Embryonic facial prominence (tissue), 1 donor: ENCODE results near the gene SLC35E3.

Experiments
- DNase-seq: peaks from one replicate; pipeline ENCODE4 v3.0.0-alpha.2; 2016; ENCODE audit errors: extremely low spot score

SLC35E3 gene

GRCh38 chr12:68771223-68771925 is 25.4 kb downstream of the SLC35E3 start:
- no peak for DNase-seq

GRCh38 chr12:68772714-68773113 is 26.7 kb downstream of the SLC35E3 start:
- no peak for DNase-seq

- DNase-seq = no peak
Observed at GRCh38 chr12:68773582-68773981, 27.6 kb downstream of the SLC35E3 start.

DNA sequence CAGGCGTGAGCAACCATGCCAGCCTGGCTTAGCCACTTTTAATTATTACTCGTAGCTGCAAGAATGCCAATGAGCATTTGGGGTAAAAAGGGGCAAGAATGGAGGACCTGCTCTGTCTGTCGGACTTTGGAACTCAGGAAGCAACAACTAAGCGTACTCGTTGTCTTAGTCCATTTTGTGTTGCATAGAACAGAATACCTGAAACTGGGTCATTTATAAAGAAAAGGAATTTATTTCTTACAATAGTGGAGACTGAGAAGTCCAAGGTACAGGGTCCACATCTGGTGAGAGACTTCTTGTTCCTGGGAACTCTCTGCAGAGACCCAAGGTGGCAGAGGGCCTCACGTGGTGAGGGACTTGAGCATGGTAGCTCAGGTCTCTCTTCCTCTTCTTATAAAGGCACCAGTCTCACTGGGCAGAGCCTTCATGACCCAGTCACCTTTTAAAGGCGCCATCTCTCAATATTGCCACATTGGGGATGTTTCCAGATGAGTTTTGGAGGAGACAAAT is 29.2 kb downstream of the SLC35E3 start:
- DNase-seq = no peak

DNA sequence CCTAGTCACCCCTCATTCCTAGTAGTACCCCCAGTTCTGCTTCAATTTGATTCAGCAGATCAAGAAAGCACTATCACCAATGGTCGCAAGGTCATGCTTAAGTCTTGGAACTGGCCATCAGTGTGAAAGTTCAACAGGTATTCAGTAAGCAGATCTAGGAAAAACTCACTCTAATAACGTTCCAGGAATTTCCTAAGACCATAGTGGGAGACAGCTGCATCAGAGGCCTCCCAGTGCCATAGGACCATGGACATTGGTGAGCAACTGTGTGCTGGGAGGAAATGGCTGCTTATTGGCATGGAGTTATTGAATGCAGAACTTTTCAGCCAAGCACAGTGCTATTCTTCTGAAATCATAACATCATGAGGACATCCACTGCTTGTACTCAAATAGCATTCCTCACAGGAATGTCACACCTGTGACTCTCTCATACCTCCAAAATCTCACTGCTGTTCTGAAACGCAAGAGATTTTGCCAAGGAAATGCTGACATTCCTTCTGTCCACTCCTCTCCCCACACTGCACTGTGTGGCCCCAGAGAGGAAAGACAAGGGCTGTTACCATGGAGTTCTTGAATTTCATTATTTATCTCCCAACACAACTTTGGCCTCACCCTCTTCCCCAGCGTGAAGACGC is 31.1 kb downstream of the SLC35E3 start:
- no peak for DNase-seq

- no peak for DNase-seq
Observed at GRCh38 chr12:68779280-68779679, 33.3 kb downstream of the SLC35E3 start.

- no peak for DNase-seq
Observed at GRCh38 chr12:68780731-68781130, 34.8 kb downstream of the SLC35E3 start.

GRCh38 chr12:68781728-68782127 is 35.8 kb downstream of the SLC35E3 start:
- no peak for DNase-seq

GRCh38 chr12:68784015-68784414 is 38.0 kb downstream of the SLC35E3 start:
- no peak for DNase-seq

- DNase-seq = no peak
Observed at GRCh38 chr12:68785358-68785757, 39.4 kb downstream of the SLC35E3 start.

- DNase-seq = no peak
Observed at GRCh38 chr12:68785823-68786222, 39.8 kb downstream of the SLC35E3 start.

- no peak for DNase-seq
Observed at GRCh38 chr12:68786929-68787328, 41.0 kb downstream of the SLC35E3 start.

DNA sequence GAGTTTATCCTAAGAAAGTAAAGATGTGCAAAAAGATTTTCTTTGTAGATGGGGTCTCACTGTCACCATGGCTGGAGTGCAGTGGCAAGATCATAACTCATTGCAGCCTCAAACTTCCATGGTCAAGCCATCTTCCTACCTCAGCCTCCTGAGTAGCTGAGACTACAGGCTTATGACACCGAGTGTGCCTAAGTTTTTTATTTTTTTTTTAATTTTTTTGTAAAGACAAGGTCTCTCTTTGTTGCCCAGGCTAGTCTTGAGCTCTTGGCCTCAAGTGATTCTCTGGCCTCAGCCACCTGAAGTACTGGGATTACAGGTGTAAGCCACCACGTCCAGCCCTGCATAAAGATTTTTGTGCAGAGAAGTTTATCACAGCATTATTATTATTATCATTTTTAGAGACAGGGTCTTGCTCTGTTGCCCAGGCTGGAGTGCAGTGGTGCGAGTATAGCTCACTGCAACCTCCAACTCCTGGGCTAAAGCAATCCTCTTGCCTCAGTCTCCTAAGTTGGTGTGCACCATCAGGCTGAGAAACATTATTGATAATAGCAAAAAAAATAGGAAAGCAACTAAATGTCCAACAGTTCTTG is 42.7 kb downstream of the SLC35E3 start:
- no peak for DNase-seq

GRCh38 chr12:68789144-68789878 is 43.3 kb downstream of the SLC35E3 start:
- DNase-seq = no peak

DNA sequence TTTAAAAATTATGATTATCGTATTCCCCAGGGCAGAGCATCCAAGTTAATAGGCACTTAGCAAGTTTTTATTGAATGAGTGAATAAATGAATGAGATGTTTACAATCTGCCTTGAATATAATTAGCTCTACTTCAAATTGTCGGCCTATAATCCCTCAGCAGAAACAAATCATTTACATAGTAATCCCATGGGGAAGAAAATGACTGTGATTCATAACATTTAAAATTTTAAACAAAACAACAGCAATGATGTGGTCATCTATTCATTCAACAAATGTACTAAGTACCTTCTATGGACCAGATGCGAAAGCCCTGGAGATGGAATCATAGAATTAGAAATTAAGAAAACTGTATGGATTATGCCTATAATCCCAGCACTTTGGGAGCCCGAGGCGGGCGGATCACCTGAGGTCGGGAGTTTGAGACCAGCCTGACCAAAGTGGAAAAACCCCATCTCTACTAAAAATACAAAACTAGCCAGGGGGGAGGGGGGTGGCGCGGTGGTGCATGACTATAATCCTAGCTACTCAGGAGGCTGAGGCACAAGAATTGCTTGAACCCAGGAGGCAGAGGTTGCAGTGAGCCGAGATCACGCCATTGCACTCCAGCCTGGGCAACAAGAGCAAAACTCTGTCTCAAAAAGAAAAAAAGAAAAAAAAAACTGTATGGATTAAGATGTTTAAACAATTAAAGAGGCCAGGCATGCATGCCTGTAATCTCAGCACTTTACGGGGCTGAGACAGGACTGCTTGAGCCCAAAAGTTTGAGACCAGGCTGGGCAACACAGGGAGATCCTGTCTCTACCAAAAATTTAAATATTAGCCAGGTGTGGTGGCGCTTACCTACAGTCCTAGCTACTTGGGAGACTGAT is 44.3 kb downstream of the SLC35E3 start:
- no peak for DNase-seq

DNA sequence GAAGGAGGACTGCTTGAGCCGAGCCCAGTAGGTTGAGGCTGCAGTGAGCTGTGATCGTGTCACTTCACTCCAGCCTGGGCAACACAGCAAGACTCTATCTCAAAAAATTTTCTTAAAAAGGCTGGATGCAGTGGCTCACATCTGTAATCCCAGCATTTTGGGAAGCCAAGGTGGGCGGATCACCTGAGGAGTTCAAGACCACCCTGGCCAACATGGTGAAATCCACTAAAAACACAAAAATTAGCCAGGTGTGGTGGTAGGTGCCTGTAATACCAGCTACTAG is 44.9 kb downstream of the SLC35E3 start:
- DNase-seq = no peak

- no peak for DNase-seq
Observed at GRCh38 chr12:68791897-68792481, 46.0 kb downstream of the SLC35E3 start.

DNA sequence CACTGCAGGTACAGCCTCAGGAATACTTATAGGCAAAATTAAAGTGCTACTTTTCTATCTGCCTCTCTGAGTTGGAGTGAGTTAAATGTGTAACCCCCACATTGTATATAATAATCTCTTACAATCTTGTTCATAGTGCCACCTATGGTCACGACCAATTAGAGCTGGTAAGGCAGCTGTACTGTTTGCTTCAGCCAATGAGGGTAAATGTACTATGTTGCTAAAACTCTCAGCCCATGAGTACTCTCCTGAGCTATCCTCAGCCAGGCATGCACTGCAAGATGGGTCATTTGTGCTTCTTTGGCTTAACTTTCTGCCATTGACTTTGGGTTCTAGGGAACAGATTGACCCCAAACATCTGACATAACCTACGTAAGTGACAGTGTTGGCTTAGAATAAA is 47.0 kb downstream of the SLC35E3 start:
- DNase-seq = no peak

GRCh38 chr12:68793436-68793835 is 47.5 kb downstream of the SLC35E3 start:
- DNase-seq = no peak

- no peak for DNase-seq
Observed at GRCh38 chr12:68793975-68794652, 48.1 kb downstream of the SLC35E3 start.
